HepG2 (cell line): ENCODE data around the gene ALG14. TPM values are rescaled to one million over a fixed set of nuclear protein-coding genes. Genes with fewer than 3 reads are reported as not detected.

ENCODE experiments used
- ATAC-seq: fragments of 200-7000 bp; cut with Tn5 transposase; 3 replicates; pipeline ENCODE4 v1.9.1; 2020; ENCODE audit warnings: mild to moderate bottlenecking, moderate library complexity
- BruUV-seq: library from RNA; stranded (reverse); fragments of 400-500 nt; replicated peaks from 2 replicates; lab custom pipeline; 2021; lab: Mats Ljungman, UMichigan
- CTCF ChIA-PET: fragments of 300-600 bp; formaldehyde crosslinking; extraction: SDS; loops from one replicate; lab custom pipeline; 2021; ENCODE audit warnings: low total read pairs, inconsistent platforms, low intra/inter-chr PET ratio; lab: Yijun Ruan, JAX
- POLR2A ChIA-PET: fragments of 350-600 bp; sonication (Branson Sonifier 250); formaldehyde crosslinking; loops from one replicate; lab custom pipeline; 2020; ENCODE audit warnings: antibody characterized with exemption, inconsistent platforms; lab: Yijun Ruan, JAX
- DNase-seq: peaks from one replicate; pipeline ENCODE4 v3.0.0-alpha.2; 2015; ENCODE audit warnings: low spot score
- FAIRE-seq: peaks from 3 replicates; lab custom pipeline; 2011; peaks lifted over from hg19 to GRCh38; lab: Jason Lieb, UNC
- H2AFZ ChIP-seq: one replicate; pipeline ENCODE4 v1.6.1; 2011; ENCODE audit warnings: low read length, inconsistent platforms
- H3K27ac ChIP-seq: fragments of 300-600 bp; 3 replicates; pipeline ENCODE4 v1.8.0; 2011; ENCODE audit warnings: mixed run types, mild to moderate bottlenecking, mixed read lengths, low read length, inconsistent platforms; ENCODE audit not compliant: insufficient read depth; ENCODE audit errors: extremely low read length
- H3K27me3 ChIP-seq, 2 experiments: fragments of 200-600 bp in 1 of 2; 2 replicates in 1 of 2; 3 replicates in 1 of 2; pipeline versions ENCODE4 v1.6.0 to v1.8.0; 2011; ENCODE audit warnings: low read length in 2 of 2, mild to moderate bottlenecking in 2 of 2, moderate library complexity in 2 of 2, inconsistent platforms in 1 of 2; ENCODE audit not compliant: insufficient read depth in 2 of 2, control insufficient read depth in 1 of 2
- H3K36me3 ChIP-seq, 2 experiments: fragments of 200-600 bp in 1 of 2; replicated peaks in 1 of 2; 2 replicates in 1 of 2; 3 replicates in 1 of 2; pipeline versions ENCODE4 v1.5.1 to v1.8.0; 2011; ENCODE audit warnings: low read length in 2 of 2, inconsistent platforms in 1 of 2; ENCODE audit not compliant: insufficient read depth in 2 of 2, control insufficient read depth in 1 of 2
- H3K4me1 ChIP-seq: 2 replicates; pipeline ENCODE4 v1.5.1; 2012; ENCODE audit warnings: low read length, inconsistent platforms; ENCODE audit not compliant: insufficient read depth
- H3K4me2 ChIP-seq: 2 replicates; pipeline ENCODE4 v1.6.0; 2011; ENCODE audit warnings: low read depth, low read length, inconsistent platforms
- H3K4me3 ChIP-seq, 3 experiments: fragments of 200-600 bp in 1 of 3; sonication (generic), shearing (Covaris generic) in 1 of 3; replicated peaks in 1 of 3; 2 replicates each; pipeline ENCODE4 v1.5.1; 2011 to 2016; ENCODE audit warnings: low read length in 3 of 3, inconsistent platforms in 2 of 3, low read depth in 2 of 3, mild to moderate bottlenecking in 2 of 3, control low read depth in 1 of 3, mixed read lengths in 1 of 3; ENCODE audit not compliant: insufficient read depth in 1 of 3
- H3K79me2 ChIP-seq: one replicate; pipeline ENCODE4 v1.6.1; 2011; ENCODE audit warnings: low read length, inconsistent platforms; ENCODE audit not compliant: insufficient read depth
- H3K9ac ChIP-seq: 2 replicates; pipeline ENCODE4 v1.6.0; 2011; ENCODE audit warnings: mild to moderate bottlenecking, low read depth, low read length, inconsistent platforms; ENCODE audit not compliant: insufficient read depth
- H3K9me3 ChIP-seq: 2 replicates; pipeline ENCODE4 v1.5.1; 2012; ENCODE audit warnings: mild to moderate bottlenecking, low read length
- H4K20me1 ChIP-seq: 2 replicates; pipeline ENCODE4 v1.6.0; 2011; ENCODE audit warnings: inconsistent platforms, mild to moderate bottlenecking, low read length, moderate library complexity; ENCODE audit not compliant: insufficient read depth
- ARNT ChIP-seq: fragments of 450-650 bp; IDR thresholded peaks from 2 replicates; pipeline ENCODE4 v1.6.1; 2017
- ATAD3A ChIP-seq: sonication (generic); formaldehyde crosslinking; IDR thresholded peaks from 2 replicates; pipeline ENCODE4 v1.4.0; 2020; ENCODE audit warnings: missing genetic modification reagents
- HDAC6 ChIP-seq: fragments of 200-600 bp; sonication (generic); IDR thresholded peaks from 2 replicates; pipeline ENCODE4 v1.7.0; 2017; ENCODE audit warnings: mild to moderate bottlenecking, antibody characterized with exemption, low read length, low read depth
- JUND ChIP-seq: sonication (generic); formaldehyde crosslinking; IDR thresholded peaks from 2 replicates; pipeline ENCODE4 v1.8.0; 2022; ENCODE audit warnings: mild to moderate bottlenecking, missing genetic modification reagents
- MBNL3 ChIP-seq: fragments of 250-450 bp; sonication (Bioruptor Pico); conservative IDR thresholded peaks from 2 replicates; pipeline ENCODE4 v1.8.0; 2022; ENCODE audit warnings: mild to moderate bottlenecking, inconsistent platforms
- NFE2 ChIP-seq: sonication (generic); formaldehyde crosslinking; IDR thresholded peaks from 2 replicates; pipeline ENCODE4 v1.4.0; 2020; ENCODE audit warnings: missing genetic modification reagents
- ONECUT2 ChIP-seq: sonication (generic); formaldehyde crosslinking; IDR thresholded peaks from 2 replicates; pipeline ENCODE4 v1.4.0; 2020; ENCODE audit warnings: missing genetic modification reagents
- PCBP2 ChIP-seq: fragments of 200-400 bp; formaldehyde crosslinking; optimal IDR thresholded peaks from 2 replicates; pipeline ENCODE3; 2018; ENCODE audit warnings: low read length, low read depth; ENCODE audit not compliant: poor library complexity, severe bottlenecking
- RELA ChIP-seq: sonication (generic); formaldehyde crosslinking; IDR thresholded peaks from 2 replicates; pipeline ENCODE4 v1.4.0; 2020; ENCODE audit warnings: missing genetic modification reagents
- RXRA ChIP-seq: sonication (generic); formaldehyde crosslinking; IDR thresholded peaks from 2 replicates; pipeline ENCODE4 v1.5.1; 2020; ENCODE audit warnings: missing genetic modification reagents
- TBP ChIP-seq: sonication (generic); formaldehyde crosslinking; IDR thresholded peaks from 2 replicates; pipeline ENCODE4 v1.5.0; 2020; ENCODE audit warnings: missing genetic modification reagents
- TRIM24 ChIP-seq: sonication (generic); formaldehyde crosslinking; IDR thresholded peaks from 2 replicates; pipeline ENCODE4 v1.8.0; 2022; ENCODE audit warnings: mild to moderate bottlenecking, missing genetic modification reagents
- ZNF230 ChIP-seq: sonication (generic); formaldehyde crosslinking; IDR thresholded peaks from 2 replicates; pipeline ENCODE4 v1.4.0; 2020; ENCODE audit warnings: mild to moderate bottlenecking, missing genetic modification reagents
- ZNF296 ChIP-seq: sonication (generic); formaldehyde crosslinking; conservative IDR thresholded peaks from 2 replicates; pipeline ENCODE4 v1.5.0; 2020; ENCODE audit warnings: mild to moderate bottlenecking, missing genetic modification reagents
- ZNF354B ChIP-seq: sonication (generic); formaldehyde crosslinking; IDR thresholded peaks from 2 replicates; pipeline ENCODE4 v1.8.0; 2022; ENCODE audit warnings: mild to moderate bottlenecking, missing genetic modification reagents
- ZNF430 ChIP-seq: sonication (generic); formaldehyde crosslinking; IDR thresholded peaks from 2 replicates; pipeline ENCODE4 v1.9.0; 2021; ENCODE audit warnings: mild to moderate bottlenecking, missing genetic modification reagents
- ZNF569 ChIP-seq: sonication (generic); formaldehyde crosslinking; IDR thresholded peaks from 2 replicates; pipeline ENCODE4 v1.5.0; 2020; ENCODE audit warnings: mild to moderate bottlenecking, missing genetic modification reagents, moderate library complexity, borderline replicate concordance
- ZNF772 ChIP-seq: sonication (generic); formaldehyde crosslinking; IDR thresholded peaks from 2 replicates; pipeline ENCODE4 v1.5.0; 2020; ENCODE audit warnings: mild to moderate bottlenecking, missing genetic modification reagents
- WGBS: methylation state at CpG from one replicate; pipeline ENCODE4 v1.1.6; 2017; ENCODE audit warnings: low lambda C conversion rate; 5-methylcytosine and 5-hydroxymethylcytosine counted together
- in situ Hi-C: cut with HindIII; loops from 2 replicates; pipeline ENCODE4 v1.10.0; 2017; ENCODE audit warnings: low pct_unique_long_range_greater_than_20kb; ENCODE audit not compliant: extremely low pct_ligation_motif_present
- intact Hi-C: fragments of 100-400 bp; cut with micrococcal nuclease; formaldehyde crosslinking; loops from one replicate; pipeline ENCODE4 v1.10.0; 2022; ENCODE audit not compliant: unreplicated experiment
- polyA plus RNA-seq, 8 experiments: library from polyadenylated mRNA; depleted of rRNA in 3 of 8; stranded (reverse) in 7 of 8; unstranded in 1 of 8; fragments of >200 nt; fragmentation: Illumina TruSeq in 4 of 8; extraction: Trizol in 4 of 8; gene quantifications; 2 replicates each; pipeline versions ENCODE4 v1.2.1 to v1.2.3, GENCODE V29; 2011 to 2016; ENCODE audit warnings: low read depth in 4 of 8, missing spikeins in 1 of 8, mixed read lengths in 1 of 8; ENCODE audit not compliant: insufficient read depth in 1 of 8
- total RNA-seq, 5 experiments: library from RNA; depleted of rRNA; stranded (reverse); fragments of >200 nt; fragmentation: Illumina TruSeq; extraction: Trizol; gene quantifications; 2 replicates each; pipeline ENCODE4 v1.2.3, GENCODE V29; 2016; ENCODE audit warnings: low read depth in 1 of 5
- TF ChIP-seq, protein P1 (sequence below): sonication (generic); formaldehyde crosslinking; IDR thresholded peaks from 2 replicates; pipeline ENCODE4 v1.5.0; 2020; ENCODE audit warnings: missing genetic modification reagents
- TF ChIP-seq, protein P2 (sequence below): sonication (generic); formaldehyde crosslinking; IDR thresholded peaks from 2 replicates; pipeline ENCODE4 v1.5.0; 2020; ENCODE audit warnings: missing genetic modification reagents, mild to moderate bottlenecking, borderline replicate concordance
- TF ChIP-seq, protein P3 (sequence below): sonication (generic); formaldehyde crosslinking; conservative IDR thresholded peaks from 2 replicates; pipeline ENCODE4 v1.5.0; 2020; ENCODE audit warnings: missing genetic modification reagents
- TF ChIP-seq, protein P4 (sequence below): sonication (generic); formaldehyde crosslinking; IDR thresholded peaks from 2 replicates; pipeline ENCODE4 v1.5.0; 2020; ENCODE audit warnings: missing genetic modification reagents

The ALG14 gene
- total and polyA plus RNA-seq, 2 of the 13 experiments (the other 11 are each of a cell fraction or from before 2014, with no cell fraction given), result 4.5 to 12.7 TPM

DNA sequence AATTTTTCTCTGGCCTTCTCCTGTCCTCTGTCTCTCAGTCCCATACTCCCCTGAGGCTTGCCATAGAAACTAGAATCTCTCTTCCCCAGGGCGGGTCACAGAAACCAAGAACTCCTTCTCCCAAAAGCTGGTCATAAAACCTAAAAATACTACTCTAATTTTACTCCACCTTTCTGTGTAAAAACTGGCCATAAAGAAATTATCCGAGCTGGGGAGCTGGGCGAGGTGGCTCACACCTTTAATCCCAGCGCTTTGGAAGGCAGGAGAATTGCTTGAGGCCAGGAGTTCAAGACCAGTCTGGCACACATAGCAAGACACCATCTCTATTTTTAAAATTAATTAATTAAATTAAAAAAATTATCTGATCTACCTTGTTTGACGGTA, 3.0 kb downstream of the ALG14 start:
- CTCF ChIA-PET, result no interaction called here
- no peaks in the 10 kb centered on the region for H4K20me1 ChIP-seq
- DNase-seq, result no peak
- no peak overlapping the region for H3K4me3 ChIP-seq
- H3K79me2 ChIP-seq, result peaks cover 6% of the 10 kb centered on the region
- H3K4me2 ChIP-seq, result peak overlapping the region; percentile 67
- H2AFZ ChIP-seq, result no peak overlapping the region
- BruUV-seq, result no TSS peak
- H3K27ac ChIP-seq, result peak overlapping the region; percentile 86
- peak; percentile 7; the same call in 2 of the 3 replicates for ATAC-seq
- no peaks in the 10 kb centered on the region for H3K36me3 ChIP-seq
- in situ Hi-C loops (loop anchor here (10.0 kb wide), 1 partner anchor 55 kb away; no protein-coding TSS in a partner anchor), intact Hi-C loops (loop anchor here (1.0 to 2.0 kb wide), 2 partner anchors 47 to 158 kb away; partner anchors contain the start of gene TLCD4)
- WGBS, result 68% methylated on average over 5 of the region's 5 CpGs
- H3K9ac ChIP-seq, result peak overlapping the region; percentile 50; the same call in 1 of the 2 replicates
- peaks cover 66% of the 10 kb centered on the region for H3K4me1 ChIP-seq
- H3K9me3 ChIP-seq, result no peaks in the 10 kb centered on the region
- POLR2A ChIA-PET, result interaction anchor here (1.0 to 1.4 kb wide), 8 partner anchors 15 to 215 kb away, joined by 3 to 13 read pairs (median 5); partner anchors contain the start of genes RWDD3 and TLCD4
- no peak for FAIRE-seq
- no peaks in the 10 kb centered on the region for H3K27me3 ChIP-seq
- no peak for TF ChIP-seq MBNL3 (CRISPR knock-in tag)
- no peak for TF ChIP-seq TBP (CRISPR knock-in tag)
- no peak for TF ChIP-seq ATAD3A (CRISPR knock-in tag)
- no peak for TF ChIP-seq ZNF296
- TF ChIP-seq JUND, result no peak
- TF ChIP-seq, protein P1, sequence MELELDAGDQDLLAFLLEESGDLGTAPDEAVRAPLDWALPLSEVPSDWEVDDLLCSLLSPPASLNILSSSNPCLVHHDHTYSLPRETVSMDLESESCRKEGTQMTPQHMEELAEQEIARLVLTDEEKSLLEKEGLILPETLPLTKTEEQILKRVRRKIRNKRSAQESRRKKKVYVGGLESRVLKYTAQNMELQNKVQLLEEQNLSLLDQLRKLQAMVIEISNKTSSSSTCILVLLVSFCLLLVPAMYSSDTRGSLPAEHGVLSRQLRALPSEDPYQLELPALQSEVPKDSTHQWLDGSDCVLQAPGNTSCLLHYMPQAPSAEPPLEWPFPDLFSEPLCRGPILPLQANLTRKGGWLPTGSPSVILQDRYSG (CRISPR knock-in tag), result no peak
- TF ChIP-seq ZNF354B (CRISPR knock-in tag), result no peak
- TF ChIP-seq, protein P2, sequence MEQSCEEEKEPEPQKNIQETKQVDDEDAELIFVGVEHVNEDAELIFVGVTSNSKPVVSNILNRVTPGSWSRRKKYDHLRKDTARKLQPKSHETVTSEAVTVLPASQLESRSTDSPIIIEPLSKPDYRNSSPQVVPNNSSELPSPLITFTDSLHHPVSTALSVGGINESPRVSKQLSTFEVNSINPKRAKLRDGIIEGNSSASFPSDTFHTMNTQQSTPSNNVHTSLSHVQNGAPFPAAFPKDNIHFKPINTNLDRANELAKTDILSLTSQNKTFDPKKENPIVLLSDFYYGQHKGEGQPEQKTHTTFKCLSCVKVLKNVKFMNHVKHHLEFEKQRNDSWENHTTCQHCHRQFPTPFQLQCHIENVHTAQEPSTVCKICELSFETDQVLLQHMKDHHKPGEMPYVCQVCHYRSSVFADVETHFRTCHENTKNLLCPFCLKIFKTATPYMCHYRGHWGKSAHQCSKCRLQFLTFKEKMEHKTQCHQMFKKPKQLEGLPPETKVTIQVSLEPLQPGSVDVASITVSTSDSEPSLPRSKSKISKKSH, result no peak
- TF ChIP-seq HDAC6, result no peak
- TF ChIP-seq ONECUT2 (CRISPR knock-in tag), result no peak
- no peak for TF ChIP-seq TRIM24 (CRISPR knock-in tag)
- TF ChIP-seq RELA, result no peak
- no peak for TF ChIP-seq ZNF569
- no peak for TF ChIP-seq PCBP2
- TF ChIP-seq NFE2 (CRISPR knock-in tag), result no peak
- no peak for TF ChIP-seq RXRA (CRISPR knock-in tag)
- TF ChIP-seq, protein P3, sequence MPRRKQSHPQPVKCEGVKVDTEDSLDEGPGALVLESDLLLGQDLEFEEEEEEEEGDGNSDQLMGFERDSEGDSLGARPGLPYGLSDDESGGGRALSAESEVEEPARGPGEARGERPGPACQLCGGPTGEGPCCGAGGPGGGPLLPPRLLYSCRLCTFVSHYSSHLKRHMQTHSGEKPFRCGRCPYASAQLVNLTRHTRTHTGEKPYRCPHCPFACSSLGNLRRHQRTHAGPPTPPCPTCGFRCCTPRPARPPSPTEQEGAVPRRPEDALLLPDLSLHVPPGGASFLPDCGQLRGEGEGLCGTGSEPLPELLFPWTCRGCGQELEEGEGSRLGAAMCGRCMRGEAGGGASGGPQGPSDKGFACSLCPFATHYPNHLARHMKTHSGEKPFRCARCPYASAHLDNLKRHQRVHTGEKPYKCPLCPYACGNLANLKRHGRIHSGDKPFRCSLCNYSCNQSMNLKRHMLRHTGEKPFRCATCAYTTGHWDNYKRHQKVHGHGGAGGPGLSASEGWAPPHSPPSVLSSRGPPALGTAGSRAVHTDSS (CRISPR knock-in tag), result no peak
- TF ChIP-seq ZNF230 (CRISPR knock-in tag), result no peak
- TF ChIP-seq, protein P4, sequence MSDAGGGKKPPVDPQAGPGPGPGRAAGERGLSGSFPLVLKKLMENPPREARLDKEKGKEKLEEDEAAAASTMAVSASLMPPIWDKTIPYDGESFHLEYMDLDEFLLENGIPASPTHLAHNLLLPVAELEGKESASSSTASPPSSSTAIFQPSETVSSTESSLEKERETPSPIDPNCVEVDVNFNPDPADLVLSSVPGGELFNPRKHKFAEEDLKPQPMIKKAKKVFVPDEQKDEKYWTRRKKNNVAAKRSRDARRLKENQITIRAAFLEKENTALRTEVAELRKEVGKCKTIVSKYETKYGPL (CRISPR knock-in tag), result no peak
- no peak for TF ChIP-seq ARNT
- no peak for TF ChIP-seq ZNF430
- no peak for TF ChIP-seq ZNF772 (CRISPR knock-in tag)
